Mammary epithelial cell (primary cell): ENCODE measurements around the gene CCDC3.

Experiments used
- EZH2 ChIP-seq: IDR thresholded peaks from 2 replicates; pipeline ENCODE4 v1.6.1; 2012; ENCODE audit warnings: low read length, inconsistent platforms, borderline replicate concordance
- TF ChIP-seq, protein P1 (sequence below), 2 donors: IDR thresholded peaks in 1 of 2; conservative IDR thresholded peaks in 1 of 2; 2 replicates each; pipeline ENCODE4 v1.5.1; 2011 to 2012; ENCODE audit warnings: inconsistent platforms in 2 of 2, low read length in 2 of 2, mild to moderate bottlenecking in 2 of 2, control low read depth in 1 of 2, low read depth in 1 of 2; ENCODE audit not compliant: insufficient read depth in 1 of 2; ENCODE audit errors: extremely low read depth in 1 of 2

DNA sequence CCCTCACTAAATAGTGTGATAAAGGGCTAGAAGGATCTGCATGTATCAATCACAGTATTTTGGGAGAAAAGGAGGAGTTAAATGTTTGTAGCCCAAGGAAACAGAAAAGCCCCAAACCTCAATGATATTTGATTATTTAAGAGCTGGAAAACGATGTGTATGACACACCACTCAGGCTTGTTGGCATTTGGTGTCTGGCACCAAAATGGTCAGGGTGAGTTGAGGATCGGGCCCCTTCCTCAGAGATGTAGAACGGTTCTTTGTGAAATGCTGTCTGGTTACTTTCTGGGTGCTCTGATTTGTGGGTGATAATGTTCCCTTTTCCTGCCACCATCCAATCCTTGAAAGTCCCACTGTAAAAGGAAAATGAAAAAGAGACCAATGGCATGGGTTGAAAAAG lies 113.7 kb downstream of the CCDC3 start:
- TF ChIP-seq, protein P1, sequence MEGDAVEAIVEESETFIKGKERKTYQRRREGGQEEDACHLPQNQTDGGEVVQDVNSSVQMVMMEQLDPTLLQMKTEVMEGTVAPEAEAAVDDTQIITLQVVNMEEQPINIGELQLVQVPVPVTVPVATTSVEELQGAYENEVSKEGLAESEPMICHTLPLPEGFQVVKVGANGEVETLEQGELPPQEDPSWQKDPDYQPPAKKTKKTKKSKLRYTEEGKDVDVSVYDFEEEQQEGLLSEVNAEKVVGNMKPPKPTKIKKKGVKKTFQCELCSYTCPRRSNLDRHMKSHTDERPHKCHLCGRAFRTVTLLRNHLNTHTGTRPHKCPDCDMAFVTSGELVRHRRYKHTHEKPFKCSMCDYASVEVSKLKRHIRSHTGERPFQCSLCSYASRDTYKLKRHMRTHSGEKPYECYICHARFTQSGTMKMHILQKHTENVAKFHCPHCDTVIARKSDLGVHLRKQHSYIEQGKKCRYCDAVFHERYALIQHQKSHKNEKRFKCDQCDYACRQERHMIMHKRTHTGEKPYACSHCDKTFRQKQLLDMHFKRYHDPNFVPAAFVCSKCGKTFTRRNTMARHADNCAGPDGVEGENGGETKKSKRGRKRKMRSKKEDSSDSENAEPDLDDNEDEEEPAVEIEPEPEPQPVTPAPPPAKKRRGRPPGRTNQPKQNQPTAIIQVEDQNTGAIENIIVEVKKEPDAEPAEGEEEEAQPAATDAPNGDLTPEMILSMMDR (conservative IDR thresholded peaks at IDR 0.05 in 1 of 2, IDR thresholded peaks at IDR 0.05 in 1 of 2; ENCODE audit: extremely low read depth in 1 of 2, insufficient read depth in 1 of 2, low read depth in 1 of 2, low read length in 2 of 2) = no peak
- TF ChIP-seq EZH2 = no peak
